ENCODE data around the gene GATA3.

DNA sequence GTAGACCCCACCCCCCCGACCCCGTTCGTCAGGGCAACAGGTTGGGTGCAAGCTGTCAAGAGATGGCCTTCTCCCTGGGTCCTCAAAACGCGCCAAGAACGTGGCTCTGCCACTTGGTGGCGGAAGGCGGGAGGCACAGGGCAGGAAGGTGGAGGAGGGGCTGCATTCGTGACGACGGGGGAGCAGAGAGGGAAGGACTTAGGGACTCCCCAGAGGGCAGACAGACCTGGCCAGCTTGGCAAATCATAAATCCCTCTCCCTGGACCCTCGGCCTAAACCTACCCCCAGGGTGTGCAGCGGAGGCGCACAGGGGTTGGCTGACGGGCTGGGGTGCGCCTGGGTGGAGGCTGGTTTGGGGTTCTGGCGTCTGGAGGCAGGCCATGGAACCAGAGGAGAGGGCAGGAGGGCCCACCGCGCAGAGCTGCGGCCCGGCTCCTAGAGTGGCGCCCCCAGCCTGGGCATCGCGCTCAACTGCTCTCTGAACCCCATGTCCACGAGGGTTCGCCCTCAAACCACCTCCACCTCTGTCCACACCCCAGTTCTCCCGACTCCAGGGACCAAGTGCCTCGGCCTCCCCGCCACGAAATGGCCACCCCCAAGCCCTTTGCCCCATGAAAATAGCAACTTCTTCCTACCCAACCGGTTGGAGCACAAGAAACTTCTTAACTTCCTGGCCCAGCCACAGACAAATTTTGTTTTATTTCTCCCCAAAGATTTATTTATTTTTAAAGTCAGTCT is 10.8 kb upstream of the GATA3 start:
- TF ChIP-seq, protein P1, sequence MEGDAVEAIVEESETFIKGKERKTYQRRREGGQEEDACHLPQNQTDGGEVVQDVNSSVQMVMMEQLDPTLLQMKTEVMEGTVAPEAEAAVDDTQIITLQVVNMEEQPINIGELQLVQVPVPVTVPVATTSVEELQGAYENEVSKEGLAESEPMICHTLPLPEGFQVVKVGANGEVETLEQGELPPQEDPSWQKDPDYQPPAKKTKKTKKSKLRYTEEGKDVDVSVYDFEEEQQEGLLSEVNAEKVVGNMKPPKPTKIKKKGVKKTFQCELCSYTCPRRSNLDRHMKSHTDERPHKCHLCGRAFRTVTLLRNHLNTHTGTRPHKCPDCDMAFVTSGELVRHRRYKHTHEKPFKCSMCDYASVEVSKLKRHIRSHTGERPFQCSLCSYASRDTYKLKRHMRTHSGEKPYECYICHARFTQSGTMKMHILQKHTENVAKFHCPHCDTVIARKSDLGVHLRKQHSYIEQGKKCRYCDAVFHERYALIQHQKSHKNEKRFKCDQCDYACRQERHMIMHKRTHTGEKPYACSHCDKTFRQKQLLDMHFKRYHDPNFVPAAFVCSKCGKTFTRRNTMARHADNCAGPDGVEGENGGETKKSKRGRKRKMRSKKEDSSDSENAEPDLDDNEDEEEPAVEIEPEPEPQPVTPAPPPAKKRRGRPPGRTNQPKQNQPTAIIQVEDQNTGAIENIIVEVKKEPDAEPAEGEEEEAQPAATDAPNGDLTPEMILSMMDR (conservative IDR thresholded peaks at IDR 0.05; ENCODE audit: low read depth, low read length) = no peak
- TF ChIP-seq EZH2 (IDR thresholded peaks at IDR 0.05; ENCODE audit: borderline replicate concordance, low read depth, low read length, poor library complexity, severe bottlenecking) = no peak
